ENCODE measurements around the gene KCNIP4.

KCNIP4 gene

GRCh38 chr4:21753084-21753760 lies 195.3 kb downstream of the KCNIP4 start:
- no peak for DNase-seq

- DNase-seq: no peak
Observed at GRCh38 chr4:21752616-21753015, 196.0 kb downstream of the KCNIP4 start.

- DNase-seq: no peak
Observed at GRCh38 chr4:21749924-21750323, 198.6 kb downstream of the KCNIP4 start.

- no peak for DNase-seq
Observed at GRCh38 chr4:21749412-21749811, 199.2 kb downstream of the KCNIP4 start.

- DNase-seq: no peak
Observed at GRCh38 chr4:21744046-21744445, 204.5 kb downstream of the KCNIP4 start.

- DNase-seq: no peak
Observed at GRCh38 chr4:21742326-21742725, 206.2 kb downstream of the KCNIP4 start.

- no peak for DNase-seq
Observed at GRCh38 chr4:21738821-21739220, 209.8 kb downstream of the KCNIP4 start.

- no peak for DNase-seq
Observed at GRCh38 chr4:21735866-21736265, 212.7 kb downstream of the KCNIP4 start.

- no peak for DNase-seq
Observed at GRCh38 chr4:21733894-21734630, 214.5 kb downstream of the KCNIP4 start.

- no peak for DNase-seq
Observed at GRCh38 chr4:21728304-21728703, 220.3 kb downstream of the KCNIP4 start.

- no peak for DNase-seq
Observed at GRCh38 chr4:21726255-21726815, 222.2 kb downstream of the KCNIP4 start.

- DNase-seq: no peak
Observed at GRCh38 chr4:21722157-21722839, 226.3 kb downstream of the KCNIP4 start.

GRCh38 chr4:21716531-21716930 lies 232.0 kb downstream of the KCNIP4 start:
- DNase-seq: no peak

- DNase-seq: no peak
Observed at GRCh38 chr4:21710179-21710835, 238.3 kb downstream of the KCNIP4 start.

GRCh38 chr4:21709761-21710160 lies 238.8 kb downstream of the KCNIP4 start:
- DNase-seq: no peak

GRCh38 chr4:21709031-21709430 lies 239.5 kb downstream of the KCNIP4 start:
- DNase-seq: no peak

GRCh38 chr4:21699446-21699845 lies 249.1 kb downstream of the KCNIP4 start:
- DNase-seq: no peak

- peak in 1 of 2 experiments; percentile 0 for DNase-seq
Observed at GRCh38 chr4:21697583-21697982, 251.0 kb downstream of the KCNIP4 start.

- DNase-seq: no peak
Observed at GRCh38 chr4:21695141-21695540, 253.4 kb downstream of the KCNIP4 start.

- no peak for DNase-seq
Observed at GRCh38 chr4:21692241-21692640, 256.3 kb downstream of the KCNIP4 start.

- no peak for DNase-seq
Observed at GRCh38 chr4:21688596-21689265, 259.8 kb downstream of the KCNIP4 start.

- no peak for DNase-seq
Observed at GRCh38 chr4:21685911-21686310, 262.7 kb downstream of the KCNIP4 start.
